ENCODE data around the gene APOBEC3A. TPM values are rescaled to one million over a fixed set of nuclear protein-coding genes. Genes with fewer than 3 reads are reported as not detected.

The APOBEC3A gene
- total and polyA plus RNA-seq, 2 of the 13 experiments (the other 11 are each of a cell fraction or from before 2014, with no cell fraction given), result not detected

DNA sequence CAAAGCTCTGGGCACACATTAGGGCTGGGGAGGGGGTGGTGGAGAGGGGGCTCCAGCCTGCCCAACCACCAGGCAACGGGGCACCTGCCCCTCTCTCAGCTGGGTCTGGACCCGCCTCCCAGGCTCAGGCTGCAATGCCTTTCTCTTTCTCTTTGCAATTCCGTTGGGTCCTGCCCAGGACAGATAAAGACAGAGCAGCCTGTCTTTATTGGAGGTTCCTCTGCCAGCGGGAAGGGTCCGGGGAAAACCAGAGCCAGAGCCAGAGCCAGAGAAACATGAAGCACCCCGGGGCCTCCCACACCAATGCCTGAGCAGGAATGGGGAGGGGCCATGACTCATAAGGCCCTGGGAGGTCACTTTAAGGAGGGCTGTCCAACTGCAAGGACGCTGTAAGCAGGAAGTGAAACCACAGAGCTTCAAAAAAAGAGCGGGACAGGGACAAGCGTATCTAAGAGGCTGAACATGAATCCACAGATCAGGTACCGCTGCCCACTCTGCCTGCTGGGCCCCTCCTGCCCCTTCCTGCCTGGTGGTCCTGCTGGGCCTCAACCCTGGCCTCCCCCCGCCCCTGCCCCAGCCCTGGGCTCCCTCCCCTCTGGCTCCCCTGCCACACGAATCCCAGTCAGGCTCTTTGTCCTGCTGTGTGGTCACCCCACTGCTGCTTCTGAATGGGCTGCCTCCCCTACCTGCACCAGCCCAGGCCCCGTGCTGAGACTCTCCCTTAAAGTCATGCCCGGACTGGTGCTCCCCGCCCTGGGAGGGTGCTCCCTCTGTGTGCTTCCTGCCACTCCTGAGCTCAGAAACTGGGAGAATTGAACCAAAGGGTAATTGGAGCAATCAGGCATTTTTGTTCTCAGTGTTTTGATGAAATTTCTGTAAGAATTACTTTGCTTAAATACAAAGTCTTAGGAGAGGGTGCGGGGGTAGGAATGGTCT lies 24.9 kb downstream of the APOBEC3A start, which contains the start of gene APOBEC3B (continued):
- TF ChIP-seq MAFG (CRISPR knock-in tag; IDR thresholded peaks at IDR 0.05) (no peak), ZNF264 (CRISPR knock-in tag; IDR thresholded peaks at IDR 0.05) (no peak), ZNF773 (CRISPR knock-in tag; IDR thresholded peaks at IDR 0.05; ENCODE audit: borderline replicate concordance) (no peak), EP300 (IDR thresholded peaks at IDR 0.05; ENCODE audit: low read depth in 2 of 2, low read length in 2 of 2) (no peak), EP300 (CRISPR knock-in tag; IDR thresholded peaks at IDR 0.05; ENCODE audit: borderline replicate concordance) (no peak), KDM3A (CRISPR knock-in tag; IDR thresholded peaks at IDR 0.05; ENCODE audit: low read depth) (no peak), NCOA5 (CRISPR knock-in tag; IDR thresholded peaks at IDR 0.05) (no peak), ZNF382 (CRISPR knock-in tag; IDR thresholded peaks at IDR 0.05; ENCODE audit: borderline replicate concordance) (no peak), PPARG (CRISPR knock-in tag; conservative IDR thresholded peaks at IDR 0.05) (no peak), KLF16 (CRISPR knock-in tag; IDR thresholded peaks at IDR 0.05) (no peak), CENPT (CRISPR knock-in tag; IDR thresholded peaks at IDR 0.05; ENCODE audit: low read depth) (no peak)
- TF ChIP-seq, protein P1, sequence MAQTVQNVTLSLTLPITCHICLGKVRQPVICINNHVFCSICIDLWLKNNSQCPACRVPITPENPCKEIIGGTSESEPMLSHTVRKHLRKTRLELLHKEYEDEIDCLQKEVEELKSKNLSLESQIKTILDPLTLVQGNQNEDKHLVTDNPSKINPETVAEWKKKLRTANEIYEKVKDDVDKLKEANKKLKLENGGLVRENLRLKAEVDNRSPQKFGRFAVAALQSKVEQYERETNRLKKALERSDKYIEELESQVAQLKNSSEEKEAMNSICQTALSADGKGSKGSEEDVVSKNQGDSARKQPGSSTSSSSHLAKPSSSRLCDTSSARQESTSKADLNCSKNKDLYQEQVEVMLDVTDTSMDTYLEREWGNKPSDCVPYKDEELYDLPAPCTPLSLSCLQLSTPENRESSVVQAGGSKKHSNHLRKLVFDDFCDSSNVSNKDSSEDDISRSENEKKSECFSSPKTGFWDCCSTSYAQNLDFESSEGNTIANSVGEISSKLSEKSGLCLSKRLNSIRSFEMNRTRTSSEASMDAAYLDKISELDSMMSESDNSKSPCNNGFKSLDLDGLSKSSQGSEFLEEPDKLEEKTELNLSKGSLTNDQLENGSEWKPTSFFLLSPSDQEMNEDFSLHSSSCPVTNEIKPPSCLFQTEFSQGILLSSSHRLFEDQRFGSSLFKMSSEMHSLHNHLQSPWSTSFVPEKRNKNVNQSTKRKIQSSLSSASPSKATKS (CRISPR knock-in tag; IDR thresholded peaks at IDR 0.05), result no peak
- TF ChIP-seq, protein P2, sequence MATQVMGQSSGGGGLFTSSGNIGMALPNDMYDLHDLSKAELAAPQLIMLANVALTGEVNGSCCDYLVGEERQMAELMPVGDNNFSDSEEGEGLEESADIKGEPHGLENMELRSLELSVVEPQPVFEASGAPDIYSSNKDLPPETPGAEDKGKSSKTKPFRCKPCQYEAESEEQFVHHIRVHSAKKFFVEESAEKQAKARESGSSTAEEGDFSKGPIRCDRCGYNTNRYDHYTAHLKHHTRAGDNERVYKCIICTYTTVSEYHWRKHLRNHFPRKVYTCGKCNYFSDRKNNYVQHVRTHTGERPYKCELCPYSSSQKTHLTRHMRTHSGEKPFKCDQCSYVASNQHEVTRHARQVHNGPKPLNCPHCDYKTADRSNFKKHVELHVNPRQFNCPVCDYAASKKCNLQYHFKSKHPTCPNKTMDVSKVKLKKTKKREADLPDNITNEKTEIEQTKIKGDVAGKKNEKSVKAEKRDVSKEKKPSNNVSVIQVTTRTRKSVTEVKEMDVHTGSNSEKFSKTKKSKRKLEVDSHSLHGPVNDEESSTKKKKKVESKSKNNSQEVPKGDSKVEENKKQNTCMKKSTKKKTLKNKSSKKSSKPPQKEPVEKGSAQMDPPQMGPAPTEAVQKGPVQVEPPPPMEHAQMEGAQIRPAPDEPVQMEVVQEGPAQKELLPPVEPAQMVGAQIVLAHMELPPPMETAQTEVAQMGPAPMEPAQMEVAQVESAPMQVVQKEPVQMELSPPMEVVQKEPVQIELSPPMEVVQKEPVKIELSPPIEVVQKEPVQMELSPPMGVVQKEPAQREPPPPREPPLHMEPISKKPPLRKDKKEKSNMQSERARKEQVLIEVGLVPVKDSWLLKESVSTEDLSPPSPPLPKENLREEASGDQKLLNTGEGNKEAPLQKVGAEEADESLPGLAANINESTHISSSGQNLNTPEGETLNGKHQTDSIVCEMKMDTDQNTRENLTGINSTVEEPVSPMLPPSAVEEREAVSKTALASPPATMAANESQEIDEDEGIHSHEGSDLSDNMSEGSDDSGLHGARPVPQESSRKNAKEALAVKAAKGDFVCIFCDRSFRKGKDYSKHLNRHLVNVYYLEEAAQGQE (IDR thresholded peaks at IDR 0.05; ENCODE audit: borderline replicate concordance in 1 of 2, low read depth in 1 of 2, low read length in 2 of 2), result no peak
- TF ChIP-seq, protein P3, sequence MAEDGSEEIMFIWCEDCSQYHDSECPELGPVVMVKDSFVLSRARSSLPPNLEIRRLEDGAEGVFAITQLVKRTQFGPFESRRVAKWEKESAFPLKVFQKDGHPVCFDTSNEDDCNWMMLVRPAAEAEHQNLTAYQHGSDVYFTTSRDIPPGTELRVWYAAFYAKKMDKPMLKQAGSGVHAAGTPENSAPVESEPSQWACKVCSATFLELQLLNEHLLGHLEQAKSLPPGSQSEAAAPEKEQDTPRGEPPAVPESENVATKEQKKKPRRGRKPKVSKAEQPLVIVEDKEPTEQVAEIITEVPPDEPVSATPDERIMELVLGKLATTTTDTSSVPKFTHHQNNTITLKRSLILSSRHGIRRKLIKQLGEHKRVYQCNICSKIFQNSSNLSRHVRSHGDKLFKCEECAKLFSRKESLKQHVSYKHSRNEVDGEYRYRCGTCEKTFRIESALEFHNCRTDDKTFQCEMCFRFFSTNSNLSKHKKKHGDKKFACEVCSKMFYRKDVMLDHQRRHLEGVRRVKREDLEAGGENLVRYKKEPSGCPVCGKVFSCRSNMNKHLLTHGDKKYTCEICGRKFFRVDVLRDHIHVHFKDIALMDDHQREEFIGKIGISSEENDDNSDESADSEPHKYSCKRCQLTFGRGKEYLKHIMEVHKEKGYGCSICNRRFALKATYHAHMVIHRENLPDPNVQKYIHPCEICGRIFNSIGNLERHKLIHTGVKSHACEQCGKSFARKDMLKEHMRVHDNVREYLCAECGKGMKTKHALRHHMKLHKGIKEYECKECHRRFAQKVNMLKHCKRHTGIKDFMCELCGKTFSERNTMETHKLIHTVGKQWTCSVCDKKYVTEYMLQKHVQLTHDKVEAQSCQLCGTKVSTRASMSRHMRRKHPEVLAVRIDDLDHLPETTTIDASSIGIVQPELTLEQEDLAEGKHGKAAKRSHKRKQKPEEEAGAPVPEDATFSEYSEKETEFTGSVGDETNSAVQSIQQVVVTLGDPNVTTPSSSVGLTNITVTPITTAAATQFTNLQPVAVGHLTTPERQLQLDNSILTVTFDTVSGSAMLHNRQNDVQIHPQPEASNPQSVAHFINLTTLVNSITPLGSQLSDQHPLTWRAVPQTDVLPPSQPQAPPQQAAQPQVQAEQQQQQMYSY (CRISPR knock-in tag; IDR thresholded peaks at IDR 0.05), result no peak
- TF ChIP-seq, protein P4, sequence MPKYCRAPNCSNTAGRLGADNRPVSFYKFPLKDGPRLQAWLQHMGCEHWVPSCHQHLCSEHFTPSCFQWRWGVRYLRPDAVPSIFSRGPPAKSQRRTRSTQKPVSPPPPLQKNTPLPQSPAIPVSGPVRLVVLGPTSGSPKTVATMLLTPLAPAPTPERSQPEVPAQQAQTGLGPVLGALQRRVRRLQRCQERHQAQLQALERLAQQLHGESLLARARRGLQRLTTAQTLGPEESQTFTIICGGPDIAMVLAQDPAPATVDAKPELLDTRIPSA (CRISPR knock-in tag; IDR thresholded peaks at IDR 0.05; ENCODE audit: borderline replicate concordance), result no peak
- TF ChIP-seq, protein P5, sequence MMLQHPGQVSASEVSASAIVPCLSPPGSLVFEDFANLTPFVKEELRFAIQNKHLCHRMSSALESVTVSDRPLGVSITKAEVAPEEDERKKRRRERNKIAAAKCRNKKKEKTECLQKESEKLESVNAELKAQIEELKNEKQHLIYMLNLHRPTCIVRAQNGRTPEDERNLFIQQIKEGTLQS (CRISPR knock-in tag; IDR thresholded peaks at IDR 0.05), result peak; percentile 61; the same call in 1 of the 2 replicates
- TF ChIP-seq, protein P6, sequence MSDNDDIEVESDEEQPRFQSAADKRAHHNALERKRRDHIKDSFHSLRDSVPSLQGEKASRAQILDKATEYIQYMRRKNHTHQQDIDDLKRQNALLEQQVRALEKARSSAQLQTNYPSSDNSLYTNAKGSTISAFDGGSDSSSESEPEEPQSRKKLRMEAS (IDR thresholded peaks at IDR 0.05), result 0 out of 2 replicates have a peak, but pooled peaks have one; percentile 19
